Liver (tissue), 3 donors: ENCODE data around the gene AEBP2.

Experiments
- SP1 ChIP-seq: IDR thresholded peaks from 2 replicates; pipeline ENCODE4 v1.6.1; 2018; ENCODE audit warnings: antibody characterized with exemption, mild to moderate bottlenecking
- TF ChIP-seq, protein P1 (sequence below): fragments of 150-350 bp; IDR thresholded peaks from 2 replicates; pipeline ENCODE4 v1.5.1; 2017; ENCODE audit warnings: improper control_type of control experiment, low read depth, low read length; ENCODE audit not compliant: missing input control
- TF ChIP-seq, protein P2 (sequence below): IDR thresholded peaks from 2 replicates; pipeline ENCODE4 v1.6.1; 2016; ENCODE audit warnings: antibody characterized with exemption, mild to moderate bottlenecking
- donor health status: healthy.
- donor health status: healthy.

DNA sequence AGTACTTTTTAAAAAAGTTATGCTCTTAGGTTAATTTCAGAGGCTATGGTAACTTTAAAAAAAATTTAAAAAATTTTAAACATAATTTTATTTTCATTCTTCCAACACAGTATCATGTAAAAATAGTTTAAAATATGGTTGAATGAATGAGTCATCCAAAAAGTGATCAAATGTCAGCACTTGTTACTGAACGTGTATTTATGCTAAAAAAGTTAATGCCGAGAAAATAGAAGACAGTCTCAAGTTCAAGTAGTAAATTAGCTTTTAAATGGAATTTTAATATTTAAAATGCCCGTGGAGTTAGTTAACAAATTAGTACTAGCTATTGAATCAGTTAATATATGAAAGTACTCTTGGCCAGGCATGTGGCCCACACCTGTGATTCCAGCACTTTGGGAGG is 4.8 kb downstream of the AEBP2 start:
- TF ChIP-seq, protein P1, sequence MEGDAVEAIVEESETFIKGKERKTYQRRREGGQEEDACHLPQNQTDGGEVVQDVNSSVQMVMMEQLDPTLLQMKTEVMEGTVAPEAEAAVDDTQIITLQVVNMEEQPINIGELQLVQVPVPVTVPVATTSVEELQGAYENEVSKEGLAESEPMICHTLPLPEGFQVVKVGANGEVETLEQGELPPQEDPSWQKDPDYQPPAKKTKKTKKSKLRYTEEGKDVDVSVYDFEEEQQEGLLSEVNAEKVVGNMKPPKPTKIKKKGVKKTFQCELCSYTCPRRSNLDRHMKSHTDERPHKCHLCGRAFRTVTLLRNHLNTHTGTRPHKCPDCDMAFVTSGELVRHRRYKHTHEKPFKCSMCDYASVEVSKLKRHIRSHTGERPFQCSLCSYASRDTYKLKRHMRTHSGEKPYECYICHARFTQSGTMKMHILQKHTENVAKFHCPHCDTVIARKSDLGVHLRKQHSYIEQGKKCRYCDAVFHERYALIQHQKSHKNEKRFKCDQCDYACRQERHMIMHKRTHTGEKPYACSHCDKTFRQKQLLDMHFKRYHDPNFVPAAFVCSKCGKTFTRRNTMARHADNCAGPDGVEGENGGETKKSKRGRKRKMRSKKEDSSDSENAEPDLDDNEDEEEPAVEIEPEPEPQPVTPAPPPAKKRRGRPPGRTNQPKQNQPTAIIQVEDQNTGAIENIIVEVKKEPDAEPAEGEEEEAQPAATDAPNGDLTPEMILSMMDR, result no peak
- TF ChIP-seq, protein P2, sequence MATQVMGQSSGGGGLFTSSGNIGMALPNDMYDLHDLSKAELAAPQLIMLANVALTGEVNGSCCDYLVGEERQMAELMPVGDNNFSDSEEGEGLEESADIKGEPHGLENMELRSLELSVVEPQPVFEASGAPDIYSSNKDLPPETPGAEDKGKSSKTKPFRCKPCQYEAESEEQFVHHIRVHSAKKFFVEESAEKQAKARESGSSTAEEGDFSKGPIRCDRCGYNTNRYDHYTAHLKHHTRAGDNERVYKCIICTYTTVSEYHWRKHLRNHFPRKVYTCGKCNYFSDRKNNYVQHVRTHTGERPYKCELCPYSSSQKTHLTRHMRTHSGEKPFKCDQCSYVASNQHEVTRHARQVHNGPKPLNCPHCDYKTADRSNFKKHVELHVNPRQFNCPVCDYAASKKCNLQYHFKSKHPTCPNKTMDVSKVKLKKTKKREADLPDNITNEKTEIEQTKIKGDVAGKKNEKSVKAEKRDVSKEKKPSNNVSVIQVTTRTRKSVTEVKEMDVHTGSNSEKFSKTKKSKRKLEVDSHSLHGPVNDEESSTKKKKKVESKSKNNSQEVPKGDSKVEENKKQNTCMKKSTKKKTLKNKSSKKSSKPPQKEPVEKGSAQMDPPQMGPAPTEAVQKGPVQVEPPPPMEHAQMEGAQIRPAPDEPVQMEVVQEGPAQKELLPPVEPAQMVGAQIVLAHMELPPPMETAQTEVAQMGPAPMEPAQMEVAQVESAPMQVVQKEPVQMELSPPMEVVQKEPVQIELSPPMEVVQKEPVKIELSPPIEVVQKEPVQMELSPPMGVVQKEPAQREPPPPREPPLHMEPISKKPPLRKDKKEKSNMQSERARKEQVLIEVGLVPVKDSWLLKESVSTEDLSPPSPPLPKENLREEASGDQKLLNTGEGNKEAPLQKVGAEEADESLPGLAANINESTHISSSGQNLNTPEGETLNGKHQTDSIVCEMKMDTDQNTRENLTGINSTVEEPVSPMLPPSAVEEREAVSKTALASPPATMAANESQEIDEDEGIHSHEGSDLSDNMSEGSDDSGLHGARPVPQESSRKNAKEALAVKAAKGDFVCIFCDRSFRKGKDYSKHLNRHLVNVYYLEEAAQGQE, result no peak
- TF ChIP-seq SP1, result no peak
